ENCODE measurements around the gene TMCO2.

- TF ChIP-seq CTCF (IDR thresholded peaks at IDR 0.05) = no peak
- TF ChIP-seq POLR2A (IDR thresholded peaks at IDR 0.05) = no peak
Measured at GRCh38 chr1:40299366-40300248, 51.9 kb downstream of the TMCO2 start.

Data from testis (tissue), 2 donors.